ENCODE results near the gene LRRFIP2.

DNA sequence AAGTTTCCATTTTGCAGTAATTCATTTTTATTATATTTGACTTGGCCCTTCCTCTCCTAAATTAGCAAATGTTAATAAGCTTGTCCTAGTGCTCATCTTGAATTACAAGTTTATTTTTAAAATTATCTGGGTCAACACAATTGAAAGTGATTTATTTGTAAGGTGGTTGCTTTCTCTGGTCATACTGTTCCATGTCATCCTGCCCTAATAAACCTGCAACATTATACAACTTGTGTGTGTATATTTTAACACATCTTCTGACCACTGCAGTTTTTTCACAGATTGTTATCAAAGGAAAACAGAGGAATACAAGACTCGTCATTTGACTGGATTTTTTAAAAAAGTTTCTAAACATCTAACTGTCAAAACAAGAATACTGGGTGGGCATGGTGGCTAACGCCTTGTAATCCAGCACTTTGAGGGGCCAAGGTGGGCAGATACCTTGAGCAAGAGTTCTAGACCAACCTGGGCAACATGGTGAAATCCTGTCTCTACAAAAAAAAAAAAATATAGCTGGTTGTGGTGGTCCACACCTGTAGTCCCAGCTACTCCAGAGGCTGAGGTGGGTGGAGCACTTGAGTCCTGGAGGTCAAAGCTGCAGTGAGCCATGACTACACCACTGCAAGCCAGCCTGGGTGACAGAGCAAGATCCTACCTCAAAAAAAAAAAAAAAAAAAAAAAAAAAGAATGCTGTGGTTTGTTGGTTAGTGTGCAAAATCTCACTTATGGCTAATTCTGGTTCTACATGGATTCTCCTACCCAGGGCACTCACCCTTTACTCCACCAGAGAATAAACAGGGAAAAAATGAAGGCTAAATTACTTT is 5.0 kb upstream of the LRRFIP2 start:
- TF ChIP-seq CTCF (IDR thresholded peaks at IDR 0.05 in 4 of 5, conservative IDR thresholded peaks at IDR 0.05 in 1 of 5) (no peak), POLR2A (IDR thresholded peaks at IDR 0.05) (no peak)

All from gastrocnemius medialis (tissue), 4 donors.